HG03442 (cell line): ENCODE data around the gene E4F1.
"Not testable (repeated sequence)": the region's sequence is repeated elsewhere in the genome, so short reads cannot be mapped to it uniquely, and the experiment has no call there.

Experiments used
- ATAC-seq: cut with Tn5 transposase; IDR thresholded peaks from one replicate; pipeline ENCODE4 v1.9.1; 2021; ENCODE audit warnings: mild to moderate bottlenecking, moderate library complexity; ENCODE audit not compliant: unreplicated experiment

The E4F1 gene

DNA sequence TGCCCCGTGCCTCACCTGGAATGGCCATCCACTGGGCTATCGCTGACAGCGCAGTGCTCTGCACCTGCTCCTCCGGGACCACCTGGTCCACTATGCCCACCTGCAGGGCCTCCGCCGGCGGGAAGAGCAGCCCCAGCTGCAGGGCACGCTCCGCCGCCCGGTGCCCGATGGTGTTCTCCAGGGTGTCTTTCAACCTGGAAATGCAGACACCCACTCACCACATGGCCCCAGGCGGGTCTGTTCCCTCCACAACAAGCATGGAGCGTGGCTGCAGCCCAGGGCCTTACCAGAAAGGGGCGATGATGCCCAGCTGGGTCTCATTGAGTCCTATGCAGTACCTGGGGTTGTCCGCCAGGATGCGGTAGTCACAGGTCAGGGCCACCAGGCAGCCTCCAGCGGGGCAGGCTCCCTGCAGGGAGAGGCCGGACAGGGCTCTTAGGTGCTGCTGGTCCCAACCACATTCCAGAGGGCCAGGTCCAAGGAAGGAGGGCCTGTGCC lies 19.7 kb downstream of the E4F1 start:
- no peak for ATAC-seq

DNA sequence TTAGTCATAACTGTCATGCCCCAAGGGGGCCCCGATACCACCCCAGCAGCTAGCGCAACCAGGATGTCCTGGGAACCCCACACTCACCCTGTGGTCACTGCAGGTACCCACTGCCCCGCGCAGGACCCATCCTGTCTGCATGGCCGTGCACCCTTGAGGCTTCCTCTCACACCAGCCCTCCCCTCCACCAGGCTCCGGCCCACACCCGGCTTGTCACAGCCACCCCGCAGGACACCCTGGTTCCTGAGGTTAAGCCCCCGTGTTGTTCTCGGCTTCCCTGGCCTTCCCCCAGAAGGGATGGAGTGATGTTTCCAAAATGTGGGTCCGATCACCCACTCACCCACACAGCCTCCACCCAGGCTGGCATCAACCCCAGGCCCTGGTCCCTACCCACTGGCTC lies 20.4 kb downstream of the E4F1 start:
- no peak for ATAC-seq

DNA sequence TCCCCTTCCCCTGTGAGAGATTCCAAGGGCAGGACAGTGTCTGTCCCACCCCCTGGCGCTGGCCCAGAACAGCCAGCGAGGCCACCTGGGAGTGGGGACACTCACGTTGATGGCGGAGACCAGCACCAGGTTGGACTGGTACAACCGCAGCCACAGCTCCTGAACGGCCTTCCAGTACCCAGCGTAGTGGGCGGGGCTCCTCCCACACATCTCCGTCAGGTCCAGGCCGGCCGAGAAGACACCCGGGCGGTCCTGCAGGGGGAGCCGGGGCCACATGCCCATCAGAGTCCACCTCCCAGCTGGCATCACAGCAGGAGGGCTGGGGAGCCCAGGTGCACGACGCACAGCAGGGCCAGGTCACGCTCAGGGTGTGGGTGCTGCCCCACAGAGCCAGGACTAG lies 20.9 kb downstream of the E4F1 start:
- ATAC-seq: no peak

DNA sequence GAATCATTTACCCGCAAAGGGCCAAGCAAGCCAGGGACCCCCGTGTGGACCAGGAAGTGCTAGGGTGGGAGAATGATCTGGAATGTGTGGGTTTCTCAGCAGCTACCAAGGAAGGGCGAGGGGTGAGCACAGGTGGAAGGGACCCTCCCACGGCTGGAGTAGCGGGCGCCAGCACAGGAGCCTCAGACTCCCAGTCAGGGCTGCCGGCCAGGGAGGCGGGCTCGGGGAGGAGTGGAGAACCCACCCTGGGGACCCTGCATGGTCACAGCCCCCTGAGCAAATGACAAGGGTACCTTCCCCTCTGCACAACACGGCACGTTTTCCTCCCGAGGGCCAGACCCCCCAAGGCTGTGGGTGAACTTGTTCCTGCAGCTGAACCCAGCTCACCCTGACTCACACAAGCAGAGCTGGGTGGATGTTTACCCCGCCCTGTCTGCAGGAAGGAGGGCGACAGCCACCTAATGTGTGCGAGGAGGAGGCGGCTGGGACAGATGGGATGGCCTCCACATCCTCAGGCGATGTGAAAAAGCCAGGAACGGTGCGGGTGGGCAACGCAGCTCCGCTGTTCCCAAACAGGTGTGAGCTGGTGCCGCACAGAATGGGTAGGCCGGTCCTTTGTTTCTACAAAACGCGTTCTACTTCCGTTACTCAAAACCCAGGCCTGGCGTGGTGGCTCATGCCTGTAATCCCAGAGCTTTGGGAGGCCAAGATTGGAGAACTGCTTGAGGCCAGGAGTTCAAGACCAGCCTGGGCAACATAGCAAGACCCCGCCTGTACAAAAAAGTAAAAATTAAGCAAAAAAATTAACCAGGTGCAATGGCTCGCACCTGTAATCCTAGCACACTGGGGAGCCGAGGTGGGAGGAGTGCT lies 21.8 kb downstream of the E4F1 start:
- no peak for ATAC-seq

DNA sequence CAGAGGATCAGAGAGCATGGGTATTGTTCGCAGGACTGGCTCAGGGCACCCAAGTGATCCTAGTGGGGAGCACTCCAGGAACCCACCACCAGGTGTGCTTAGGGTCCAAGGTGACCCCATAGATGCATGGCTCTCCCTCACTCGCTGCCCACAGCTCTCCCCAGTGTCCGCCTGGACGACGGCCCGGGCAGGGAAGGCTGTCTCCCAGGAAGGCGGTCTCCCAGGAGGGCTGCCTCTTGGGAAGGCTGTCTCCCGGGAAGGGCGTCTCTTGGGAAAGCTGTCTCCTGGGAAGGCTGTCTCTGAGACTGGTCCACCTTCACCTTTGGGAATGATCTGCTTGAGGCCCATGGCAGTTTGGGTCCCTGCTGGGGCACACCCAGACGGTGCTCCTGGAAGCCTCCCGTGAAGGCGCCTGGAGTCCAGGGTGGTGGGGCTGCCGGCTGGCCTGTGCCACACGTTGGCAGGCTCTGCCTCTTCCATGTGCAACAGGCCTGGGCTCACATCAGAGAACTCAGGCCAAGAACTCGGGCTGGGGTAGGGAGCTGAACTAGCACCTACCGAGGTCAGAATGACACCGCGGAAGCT lies 23.0 kb downstream of the E4F1 start:
- ATAC-seq: no peak

DNA sequence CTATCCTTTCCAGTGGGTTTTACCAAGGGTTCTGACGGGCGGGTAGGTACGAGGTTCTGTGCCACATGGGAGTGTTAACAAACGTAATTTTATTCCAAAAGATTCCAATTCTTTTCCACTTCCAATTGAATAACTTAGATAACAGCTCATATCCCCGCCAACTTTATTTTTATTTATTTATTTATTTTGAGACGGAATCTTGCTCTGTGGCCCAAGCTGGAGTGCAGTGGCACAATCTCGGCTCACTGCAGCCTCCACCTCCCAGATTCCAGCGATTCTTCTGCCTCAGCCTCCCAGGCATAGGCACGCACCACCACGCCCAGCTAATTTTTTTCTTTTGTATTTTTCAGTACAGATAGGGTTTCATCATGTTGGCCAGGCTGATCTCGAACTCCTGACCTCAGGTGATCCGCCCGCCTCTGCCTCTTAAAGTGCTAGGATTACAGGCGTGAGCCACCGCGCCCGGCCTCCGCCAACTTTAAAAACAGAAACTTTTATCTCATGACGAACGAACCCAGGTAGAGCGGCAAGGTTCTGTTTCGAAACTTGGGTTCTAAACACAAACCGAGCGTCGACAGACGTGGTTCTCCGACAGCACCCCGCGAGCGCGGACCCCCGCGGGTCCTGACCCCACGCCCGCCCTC lies 27.4 kb downstream of the E4F1 start:
- ATAC-seq: no peak

DNA sequence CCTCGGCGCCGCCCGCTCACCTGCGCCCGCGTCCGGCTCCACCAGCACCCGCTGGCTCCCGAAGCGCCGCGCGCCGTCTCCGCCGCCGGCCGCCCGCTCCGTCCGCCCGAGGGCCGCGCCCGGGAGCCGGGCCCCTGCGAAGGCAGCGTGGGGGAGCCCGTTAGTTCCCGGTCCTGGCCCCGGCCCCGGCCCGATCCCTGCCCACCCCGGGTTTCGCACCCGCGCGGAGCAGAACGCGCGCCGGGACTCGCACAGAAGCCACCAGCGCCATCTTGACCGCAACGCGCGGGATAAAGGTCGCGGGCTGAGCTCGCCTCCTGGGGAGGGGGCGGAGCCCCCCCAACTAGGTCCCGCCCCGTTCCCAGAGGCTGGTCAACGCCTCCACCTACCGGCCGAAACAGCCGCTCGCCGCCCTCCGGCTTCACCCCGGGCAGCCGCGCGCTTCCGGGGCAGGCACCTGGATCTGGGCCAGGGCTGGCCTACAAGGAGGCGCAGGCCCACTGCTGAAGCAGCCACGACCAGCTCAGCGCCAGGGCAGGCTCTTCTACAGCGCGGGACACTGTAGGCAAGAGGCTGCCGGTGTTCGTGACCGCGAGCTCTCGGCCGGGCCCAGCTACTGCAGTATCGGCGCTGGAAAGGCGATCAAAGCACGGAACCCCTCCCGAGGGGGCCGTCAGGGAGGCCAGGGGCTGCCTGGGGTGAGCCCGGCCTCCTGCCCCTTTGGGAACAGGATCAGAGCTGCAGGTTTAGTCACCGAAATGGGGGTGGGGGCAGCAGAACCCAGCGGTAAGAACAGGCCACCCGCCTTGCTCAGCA lies 28.1 kb downstream of the E4F1 start, which contains the start of gene ECI1:
Gene ECI1, minus strand, starts transcription at position 292 of the 816 bp plus-strand sequence. Its CDS starts 21 bp downstream, at position 271.
- peak; percentile 84 for ATAC-seq

DNA sequence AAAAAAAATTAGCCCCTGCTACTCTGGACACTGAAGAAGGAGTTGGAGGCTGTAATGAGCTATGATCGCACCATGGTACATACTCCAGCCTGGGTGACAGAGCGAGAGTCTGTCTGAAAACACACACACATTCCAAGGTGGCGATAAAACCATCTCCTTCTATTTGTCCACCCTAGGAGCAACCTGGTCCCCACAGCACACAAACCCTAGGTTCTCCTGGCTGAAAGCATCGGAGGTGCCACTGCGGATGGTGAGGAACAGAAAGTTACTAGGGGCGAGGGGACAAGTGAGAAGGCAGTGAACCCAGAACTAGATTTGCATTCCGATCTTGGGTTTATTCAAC lies 29.4 kb downstream of the E4F1 start:
- no peak for ATAC-seq

DNA sequence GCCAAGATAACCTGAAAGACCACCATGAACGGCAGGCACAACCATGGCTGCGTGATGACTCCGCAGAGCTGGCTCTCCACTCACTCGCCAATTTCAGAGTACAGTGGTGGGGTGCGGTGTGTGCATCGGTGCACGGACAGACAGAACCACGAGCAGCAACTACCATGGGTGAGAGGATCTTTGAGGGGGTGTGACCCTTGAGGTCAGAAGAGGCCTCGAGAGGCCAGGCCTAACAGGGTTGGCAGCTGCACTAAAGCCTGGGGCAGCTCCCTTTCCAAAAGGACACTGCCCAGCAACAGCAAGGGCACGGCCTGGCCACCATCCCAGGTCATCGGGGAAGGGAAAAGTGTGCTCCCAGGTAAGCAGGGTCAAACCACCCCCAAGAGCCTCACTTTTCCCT lies 29.9 kb downstream of the E4F1 start:
- no peak for ATAC-seq

DNA sequence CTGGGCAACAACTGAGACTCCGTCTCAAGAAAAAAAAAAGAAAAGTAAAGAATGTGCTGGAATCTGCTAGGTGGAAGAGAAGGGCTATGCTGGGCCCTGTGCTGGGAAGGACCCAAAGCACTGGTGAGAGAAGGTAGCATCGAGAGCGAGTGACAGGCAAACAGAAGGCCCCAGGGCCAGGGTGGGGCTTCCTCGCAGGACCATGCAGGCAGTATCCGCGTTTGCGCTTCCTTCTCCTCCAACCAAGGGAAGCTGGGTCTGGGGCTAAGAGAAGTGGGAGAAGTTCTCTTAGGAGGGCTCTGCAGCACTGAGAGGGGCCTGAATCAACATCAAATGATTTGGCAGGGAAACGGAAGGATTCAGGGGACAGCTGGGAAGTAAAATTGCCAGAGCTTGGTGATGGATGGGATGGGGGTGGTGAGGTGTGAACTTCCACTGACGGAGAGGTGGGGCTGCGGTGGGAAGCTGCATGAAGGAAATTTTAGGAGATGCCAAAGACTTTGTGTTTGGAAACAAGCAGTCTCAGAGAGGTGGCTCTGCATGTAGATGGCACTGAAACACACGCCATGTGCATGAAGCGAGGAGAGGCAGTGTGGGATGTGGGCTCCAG lies 33.2 kb downstream of the E4F1 start:
- ATAC-seq: no peak

DNA sequence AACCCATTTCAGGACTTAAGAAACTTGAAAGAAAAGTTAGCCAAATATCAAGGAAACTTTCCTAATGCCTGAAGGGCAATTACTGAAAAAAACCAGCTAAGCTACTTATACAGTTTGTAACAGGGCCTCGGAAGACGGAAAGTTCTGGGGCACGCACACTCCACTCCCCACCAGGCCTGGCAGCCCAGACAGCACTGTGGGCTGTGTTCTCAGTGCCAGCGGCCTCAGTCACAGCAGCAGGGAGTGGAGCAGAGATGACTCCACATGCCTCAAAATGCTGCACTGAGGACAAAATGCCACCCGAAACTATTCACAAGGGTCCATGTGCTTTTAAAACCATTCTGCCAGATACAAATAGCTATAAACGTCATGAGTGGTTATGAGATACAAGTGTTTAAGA lies 34.3 kb downstream of the E4F1 start:
- no peak for ATAC-seq

DNA sequence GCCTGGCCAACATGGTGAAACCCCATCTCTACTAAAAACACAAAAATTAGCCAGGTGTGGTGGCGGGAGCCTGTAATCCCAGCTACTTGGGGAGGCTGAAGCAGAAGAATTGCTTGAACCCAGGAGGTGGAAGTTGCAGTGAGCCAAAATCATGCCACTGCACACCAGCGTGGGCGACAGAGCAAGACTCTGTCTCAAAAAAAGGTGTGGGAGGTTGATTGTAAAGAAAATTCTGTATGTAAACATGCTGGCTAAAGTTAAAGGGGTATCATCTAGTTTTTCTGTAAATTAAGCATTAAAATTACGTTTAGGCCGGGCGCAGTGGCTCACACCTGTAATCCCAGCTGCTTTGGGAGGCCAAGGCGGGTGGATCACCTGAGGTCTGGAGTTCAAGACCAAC lies 35.1 kb downstream of the E4F1 start:
- ATAC-seq: not testable (repeated sequence)

DNA sequence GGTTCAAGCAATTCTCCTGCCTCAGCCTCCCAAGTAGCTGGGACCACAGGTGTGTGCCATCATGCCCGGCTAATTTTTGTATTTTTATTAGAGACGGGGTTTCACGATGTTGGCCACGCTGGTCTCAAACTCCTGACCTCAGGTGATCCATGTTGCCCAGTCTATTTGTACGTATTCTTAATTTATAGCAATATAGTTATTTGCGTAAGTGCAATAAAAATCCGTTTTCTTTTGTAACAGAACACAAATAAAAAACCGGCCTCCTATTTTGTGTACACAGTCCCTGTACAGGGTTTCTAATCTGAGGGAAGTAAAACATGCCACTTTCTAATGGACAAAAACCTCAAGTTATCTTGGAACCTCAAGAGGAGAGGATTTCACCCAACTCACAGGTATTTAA lies 36.9 kb downstream of the E4F1 start:
- no peak for ATAC-seq

DNA sequence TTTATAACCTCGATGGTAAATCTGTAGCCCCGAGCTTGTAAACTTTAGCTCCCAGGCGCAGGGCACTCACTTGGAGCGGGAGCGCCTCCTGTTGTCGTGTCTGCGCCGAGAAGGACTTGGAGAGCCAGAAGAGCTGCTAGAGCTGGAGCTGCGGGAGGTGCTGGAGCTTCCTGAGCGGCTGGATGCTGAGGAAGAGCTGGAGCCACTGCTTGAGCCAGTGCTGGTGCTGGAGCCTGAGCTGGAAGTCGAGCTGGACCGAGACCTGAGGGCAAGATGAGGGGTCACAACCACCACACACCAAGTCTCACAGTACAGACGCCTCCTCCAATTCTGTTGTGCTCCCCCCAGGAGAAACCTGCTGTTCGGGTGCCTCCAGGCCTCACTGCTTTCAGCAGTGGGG lies 39.6 kb downstream of the E4F1 start:
- ATAC-seq: not testable (repeated sequence)

DNA sequence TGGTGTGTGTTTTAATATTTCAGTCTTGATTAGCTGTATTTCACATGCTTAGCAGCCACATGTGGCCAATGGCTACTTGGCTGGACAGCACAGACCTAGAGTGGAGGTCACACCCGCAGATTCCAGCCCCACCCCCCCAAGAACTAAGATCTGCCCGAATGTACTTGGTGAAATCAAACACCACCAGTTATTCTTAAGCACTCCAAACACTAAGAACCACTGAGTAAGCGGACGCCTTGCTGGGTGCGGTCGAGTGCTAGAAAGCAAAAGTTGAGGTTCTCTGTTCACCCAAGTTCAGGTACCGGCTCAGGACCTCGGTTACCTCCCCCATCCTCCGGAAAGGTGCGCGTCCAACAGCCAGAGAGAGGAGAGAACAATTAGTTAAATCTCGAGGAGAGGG lies 43.5 kb downstream of the E4F1 start:
- not testable (repeated sequence) for ATAC-seq

DNA sequence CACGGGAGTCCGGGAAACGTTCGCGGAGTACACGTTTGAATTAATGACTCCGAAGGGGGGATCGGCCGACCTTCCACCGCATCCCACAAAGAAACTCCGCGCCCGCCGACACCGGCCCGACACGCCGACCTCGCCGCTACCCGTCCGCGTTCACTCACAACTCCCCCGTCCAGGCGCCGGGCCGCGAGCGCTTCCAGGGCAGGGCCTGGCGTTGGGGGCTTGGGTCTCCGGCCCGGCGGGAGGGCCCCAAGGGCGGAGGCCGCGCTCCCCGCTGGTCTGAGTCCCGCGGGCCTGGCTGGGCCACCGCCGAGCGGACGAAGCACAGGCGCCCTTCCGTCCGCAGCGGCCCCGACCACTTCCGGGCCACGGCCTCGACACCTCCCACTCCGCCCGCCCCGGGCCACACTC lies 44.1 kb downstream of the E4F1 start:
- ATAC-seq: peak; percentile 57

DNA sequence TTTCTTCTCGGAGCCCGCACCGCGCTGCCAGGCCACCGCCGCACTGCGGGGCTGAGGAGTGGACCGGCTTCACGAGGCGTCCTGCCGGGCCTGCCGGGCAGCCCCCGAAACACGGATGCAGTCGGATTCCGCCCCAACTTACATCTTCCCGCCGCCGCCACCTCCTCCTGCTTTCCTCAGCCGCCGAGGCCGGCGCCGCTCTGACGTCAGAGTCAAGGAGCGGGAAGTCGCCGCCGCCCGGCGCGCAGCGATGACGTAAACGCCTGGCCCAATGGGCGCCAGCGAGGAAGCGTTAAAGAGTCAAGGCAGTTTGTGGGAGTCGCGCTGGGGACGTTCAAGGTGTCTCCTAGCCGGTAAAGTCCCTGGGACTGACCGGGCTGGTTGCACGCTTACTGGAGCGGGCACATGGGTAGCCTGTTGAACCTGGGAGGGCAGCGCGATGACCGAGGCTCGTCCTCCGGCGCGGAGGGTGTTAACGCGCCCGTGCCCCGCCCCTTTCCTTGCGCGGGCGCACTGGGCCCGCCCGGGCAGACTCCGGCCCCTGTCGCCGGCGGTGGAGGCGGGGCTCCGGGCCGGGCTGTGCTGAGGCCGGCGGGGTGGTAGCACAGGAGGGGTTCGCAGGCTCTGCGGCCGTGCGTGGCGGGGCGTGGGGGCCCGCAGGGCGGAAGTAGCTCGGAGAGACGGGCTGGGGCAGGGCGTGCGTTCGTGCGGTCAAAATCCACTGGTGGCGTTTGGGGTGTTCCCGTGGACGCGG lies 44.7 kb downstream of the E4F1 start, which contains the start of gene RNPS1:
Gene RNPS1, minus strand, starts transcription at position 214 of the 754 bp plus-strand sequence. CDS start 3,483 bp downstream, outside the sequence.
- ATAC-seq: peak; percentile 76

DNA sequence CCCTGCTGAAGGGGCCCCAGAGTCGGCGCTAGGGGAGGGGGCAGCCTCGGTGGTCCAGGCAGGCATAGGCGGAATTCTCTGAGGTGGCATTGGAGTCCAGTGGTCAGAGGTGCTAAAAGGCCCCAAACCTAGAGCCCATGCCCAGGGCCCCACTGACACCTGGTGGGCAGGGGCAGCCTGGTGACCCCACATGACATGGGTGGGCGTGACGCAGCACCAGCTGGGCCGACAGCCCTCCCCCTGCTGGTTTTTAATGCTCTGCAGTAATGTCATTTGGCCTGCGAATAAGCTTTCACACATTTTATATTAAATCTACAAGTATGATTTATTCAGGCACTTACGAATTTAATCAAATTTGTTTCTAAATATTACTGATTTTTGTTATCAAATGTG lies 46.7 kb downstream of the E4F1 start:
- ATAC-seq: no peak

DNA sequence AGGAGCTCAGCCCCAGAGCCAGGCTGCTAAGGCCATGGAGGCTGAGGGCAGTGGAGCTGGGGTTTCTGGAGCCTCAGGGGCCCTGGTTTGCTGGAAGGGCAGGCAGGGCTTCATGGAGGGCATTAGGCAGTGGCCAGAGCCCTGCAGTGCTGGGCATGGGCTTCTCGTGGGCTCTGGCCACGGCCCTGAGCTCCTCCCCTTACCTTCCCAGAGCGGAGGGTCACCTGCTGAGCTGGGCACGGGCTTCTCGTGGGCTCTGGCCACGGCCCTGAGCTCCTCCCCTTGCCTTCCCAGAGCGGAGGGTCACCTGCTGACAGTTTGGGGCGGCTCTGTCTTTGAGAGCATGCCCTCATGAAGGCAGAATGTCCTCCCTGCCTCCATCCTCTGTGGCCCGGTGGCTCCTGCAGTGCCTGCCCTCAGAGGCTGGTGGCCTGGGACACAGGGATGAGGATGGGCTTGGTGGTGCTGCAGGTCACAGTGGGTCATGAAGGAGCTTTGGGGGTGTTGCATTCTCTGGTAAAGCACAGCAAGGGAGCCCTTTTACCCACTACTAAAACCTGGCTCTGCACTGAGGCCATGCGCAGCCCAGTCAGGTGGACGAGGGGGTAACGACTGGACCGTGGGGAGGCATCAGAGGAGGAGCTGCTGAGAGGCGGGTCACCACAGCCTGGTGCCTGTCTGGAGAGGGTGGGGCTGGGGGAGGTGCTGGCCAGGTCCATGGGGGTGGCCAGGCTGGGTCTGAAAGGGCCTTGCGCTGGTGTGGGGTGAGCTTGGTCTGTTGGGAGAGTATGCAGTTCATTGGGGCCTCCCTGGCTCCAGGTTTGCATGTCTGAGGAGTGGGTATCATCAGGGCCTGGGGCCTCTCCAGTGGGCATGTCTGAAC lies 47.4 kb downstream of the E4F1 start:
- ATAC-seq: no peak
